Esophagus squamous epithelium (tissue), 4 donors: ENCODE measurements around the gene MAG.
A peak's percentile ranks its signal among the peaks of the same experiment; 100 is the strongest.

ENCODE experiments used
- POLR2A ChIP-seq, 4 donors: fragments of 450-650 bp; IDR thresholded peaks; one replicate each; pipeline ENCODE4 v1.6.1; 2017; ENCODE audit warnings: antibody characterized with exemption in 4 of 4, mild to moderate bottlenecking in 4 of 4, moderate library complexity in 3 of 4
- TF ChIP-seq, protein P1 (sequence below), 6 experiments: fragments of 450-650 bp in 4 of 6; fragments of 200-600 bp in 2 of 6; sonication (generic) in 2 of 6; IDR thresholded peaks; one replicate each; pipeline ENCODE4 v1.5.1; 2016 to 2019; ENCODE audit warnings: antibody characterized with exemption in 6 of 6, mild to moderate bottlenecking in 4 of 6, moderate library complexity in 4 of 6

DNA sequence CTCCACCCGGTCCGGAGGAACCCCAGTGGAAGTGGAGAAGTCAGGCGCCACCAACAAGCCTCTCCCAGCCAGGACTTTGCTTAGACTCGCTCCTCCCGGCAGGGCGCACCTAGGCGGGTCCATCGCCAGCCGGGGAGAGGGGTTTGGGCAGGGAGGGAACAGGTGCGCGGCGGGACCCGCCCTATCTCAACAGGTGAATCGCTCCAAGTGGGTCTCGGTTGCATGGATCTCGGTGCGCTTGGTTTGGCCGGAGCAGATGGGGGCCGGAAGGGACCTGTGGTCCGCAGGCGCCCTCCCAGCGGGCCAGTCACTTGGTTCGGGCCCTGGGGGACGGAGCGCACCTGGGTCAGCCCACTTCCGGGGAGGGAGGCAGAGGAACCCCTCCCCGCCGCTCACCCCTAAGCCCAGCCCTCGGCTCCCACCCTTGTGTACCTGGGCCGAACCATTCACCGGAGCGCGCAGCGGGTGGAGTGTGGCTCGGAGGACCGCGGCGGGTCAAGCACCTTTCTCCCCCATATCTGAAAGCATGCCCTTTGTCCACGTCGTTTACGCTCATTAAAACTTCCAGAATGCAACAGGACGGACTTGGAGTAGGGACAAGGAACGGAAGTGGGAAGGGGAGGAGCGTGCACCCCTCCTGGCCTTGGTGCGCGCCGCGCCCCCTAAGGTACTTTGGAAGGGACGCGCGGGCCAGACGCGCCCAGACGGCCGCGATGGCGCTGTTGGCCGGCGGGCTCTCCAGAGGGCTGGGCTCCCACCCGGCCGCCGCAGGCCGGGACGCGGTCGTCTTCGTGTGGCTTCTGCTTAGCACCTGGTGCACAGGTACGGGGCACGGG is 43.4 kb upstream of the MAG start, which contains the start of gene LSR:
- peak in 3 of 4 donors; percentile 39 to 81 (median 75) for TF ChIP-seq POLR2A (IDR thresholded peaks at IDR 0.05)
- TF ChIP-seq, protein P1, sequence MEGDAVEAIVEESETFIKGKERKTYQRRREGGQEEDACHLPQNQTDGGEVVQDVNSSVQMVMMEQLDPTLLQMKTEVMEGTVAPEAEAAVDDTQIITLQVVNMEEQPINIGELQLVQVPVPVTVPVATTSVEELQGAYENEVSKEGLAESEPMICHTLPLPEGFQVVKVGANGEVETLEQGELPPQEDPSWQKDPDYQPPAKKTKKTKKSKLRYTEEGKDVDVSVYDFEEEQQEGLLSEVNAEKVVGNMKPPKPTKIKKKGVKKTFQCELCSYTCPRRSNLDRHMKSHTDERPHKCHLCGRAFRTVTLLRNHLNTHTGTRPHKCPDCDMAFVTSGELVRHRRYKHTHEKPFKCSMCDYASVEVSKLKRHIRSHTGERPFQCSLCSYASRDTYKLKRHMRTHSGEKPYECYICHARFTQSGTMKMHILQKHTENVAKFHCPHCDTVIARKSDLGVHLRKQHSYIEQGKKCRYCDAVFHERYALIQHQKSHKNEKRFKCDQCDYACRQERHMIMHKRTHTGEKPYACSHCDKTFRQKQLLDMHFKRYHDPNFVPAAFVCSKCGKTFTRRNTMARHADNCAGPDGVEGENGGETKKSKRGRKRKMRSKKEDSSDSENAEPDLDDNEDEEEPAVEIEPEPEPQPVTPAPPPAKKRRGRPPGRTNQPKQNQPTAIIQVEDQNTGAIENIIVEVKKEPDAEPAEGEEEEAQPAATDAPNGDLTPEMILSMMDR (IDR thresholded peaks at IDR 0.05): peak in 3 of 6 experiments; percentile 4 to 17 (median 17)
